HepG2 (cell line): Measurements from ENCODE around the gene THEM4. TPM values are rescaled to one million over a fixed set of nuclear protein-coding genes. Genes with fewer than 3 reads are reported as not detected.

Experiments
- ATAC-seq: fragments of 200-7000 bp; cut with Tn5 transposase; 3 replicates; pipeline ENCODE4 v1.9.1; 2020; ENCODE audit warnings: mild to moderate bottlenecking, moderate library complexity
- BruUV-seq: library from RNA; stranded (reverse); fragments of 400-500 nt; replicated peaks from 2 replicates; lab custom pipeline; 2021; lab: Mats Ljungman, UMichigan
- CTCF ChIA-PET: fragments of 300-600 bp; formaldehyde crosslinking; extraction: SDS; loops from one replicate; lab custom pipeline; 2021; ENCODE audit warnings: low total read pairs, inconsistent platforms, low intra/inter-chr PET ratio; lab: Yijun Ruan, JAX
- POLR2A ChIA-PET: fragments of 350-600 bp; sonication (Branson Sonifier 250); formaldehyde crosslinking; loops from one replicate; lab custom pipeline; 2020; ENCODE audit warnings: antibody characterized with exemption, inconsistent platforms; lab: Yijun Ruan, JAX
- DNase-seq: peaks from one replicate; pipeline ENCODE4 v3.0.0-alpha.2; 2015; ENCODE audit warnings: low spot score
- FAIRE-seq: peaks from 3 replicates; lab custom pipeline; 2011; peaks lifted over from hg19 to GRCh38; lab: Jason Lieb, UNC
- H2AFZ ChIP-seq: one replicate; pipeline ENCODE4 v1.6.1; 2011; ENCODE audit warnings: low read length, inconsistent platforms
- H3K27ac ChIP-seq: fragments of 300-600 bp; 3 replicates; pipeline ENCODE4 v1.8.0; 2011; ENCODE audit warnings: mixed run types, mild to moderate bottlenecking, mixed read lengths, low read length, inconsistent platforms; ENCODE audit not compliant: insufficient read depth; ENCODE audit errors: extremely low read length
- H3K27me3 ChIP-seq, 2 experiments: fragments of 200-600 bp in 1 of 2; 2 replicates in 1 of 2; 3 replicates in 1 of 2; pipeline versions ENCODE4 v1.6.0 to v1.8.0; 2011; ENCODE audit warnings: low read length in 2 of 2, mild to moderate bottlenecking in 2 of 2, moderate library complexity in 2 of 2, inconsistent platforms in 1 of 2; ENCODE audit not compliant: insufficient read depth in 2 of 2, control insufficient read depth in 1 of 2
- H3K36me3 ChIP-seq, 2 experiments: fragments of 200-600 bp in 1 of 2; replicated peaks in 1 of 2; 2 replicates in 1 of 2; 3 replicates in 1 of 2; pipeline versions ENCODE4 v1.5.1 to v1.8.0; 2011; ENCODE audit warnings: low read length in 2 of 2, inconsistent platforms in 1 of 2; ENCODE audit not compliant: insufficient read depth in 2 of 2, control insufficient read depth in 1 of 2
- H3K4me1 ChIP-seq: 2 replicates; pipeline ENCODE4 v1.5.1; 2012; ENCODE audit warnings: low read length, inconsistent platforms; ENCODE audit not compliant: insufficient read depth
- H3K4me2 ChIP-seq: 2 replicates; pipeline ENCODE4 v1.6.0; 2011; ENCODE audit warnings: low read depth, low read length, inconsistent platforms
- H3K4me3 ChIP-seq, 3 experiments: fragments of 200-600 bp in 1 of 3; sonication (generic), shearing (Covaris generic) in 1 of 3; replicated peaks in 1 of 3; 2 replicates each; pipeline ENCODE4 v1.5.1; 2011 to 2016; ENCODE audit warnings: low read length in 3 of 3, inconsistent platforms in 2 of 3, low read depth in 2 of 3, mild to moderate bottlenecking in 2 of 3, control low read depth in 1 of 3, mixed read lengths in 1 of 3; ENCODE audit not compliant: insufficient read depth in 1 of 3
- H3K79me2 ChIP-seq: one replicate; pipeline ENCODE4 v1.6.1; 2011; ENCODE audit warnings: low read length, inconsistent platforms; ENCODE audit not compliant: insufficient read depth
- H3K9ac ChIP-seq: 2 replicates; pipeline ENCODE4 v1.6.0; 2011; ENCODE audit warnings: mild to moderate bottlenecking, low read depth, low read length, inconsistent platforms; ENCODE audit not compliant: insufficient read depth
- H3K9me3 ChIP-seq: 2 replicates; pipeline ENCODE4 v1.5.1; 2012; ENCODE audit warnings: mild to moderate bottlenecking, low read length
- H4K20me1 ChIP-seq: 2 replicates; pipeline ENCODE4 v1.6.0; 2011; ENCODE audit warnings: inconsistent platforms, mild to moderate bottlenecking, low read length, moderate library complexity; ENCODE audit not compliant: insufficient read depth
- CREB1 ChIP-seq, 2 experiments: fragments of 450-650 bp in 1 of 2; IDR thresholded peaks; 2 replicates each; pipeline ENCODE4 v1.6.1; 2016 to 2017; ENCODE audit warnings: control low read depth in 1 of 2, mild to moderate bottlenecking in 1 of 2, missing compliant biosample characterization in 1 of 2, missing genetic modification characterization in 1 of 2
- FOXC1 ChIP-seq: sonication (generic); formaldehyde crosslinking; IDR thresholded peaks from 2 replicates; pipeline ENCODE4 v1.8.0; 2022; ENCODE audit warnings: mild to moderate bottlenecking, missing genetic modification reagents, borderline replicate concordance
- MTA1 ChIP-seq: sonication (generic); formaldehyde crosslinking; IDR thresholded peaks from 2 replicates; pipeline ENCODE4 v1.4.0; 2020; ENCODE audit warnings: missing genetic modification reagents, mild to moderate bottlenecking, borderline replicate concordance
- NFIB ChIP-seq: sonication (generic); formaldehyde crosslinking; IDR thresholded peaks from 2 replicates; pipeline ENCODE4 v1.9.0; 2021; ENCODE audit warnings: missing genetic modification reagents, mild to moderate bottlenecking, borderline replicate concordance
- REST ChIP-seq, 2 experiments: IDR thresholded peaks; 2 replicates each; pipeline ENCODE4 v1.6.1; 2011 to 2012; ENCODE audit warnings: low read length in 2 of 2, borderline replicate concordance in 1 of 2, low read depth in 1 of 2, mild to moderate bottlenecking in 1 of 2, moderate library complexity in 1 of 2
- SAFB2 ChIP-seq: sonication (generic); formaldehyde crosslinking; IDR thresholded peaks from 2 replicates; pipeline ENCODE4 v1.5.1; 2020; ENCODE audit warnings: missing genetic modification reagents, low read depth, mild to moderate bottlenecking, borderline replicate concordance
- SMAD1 ChIP-seq: sonication (generic); formaldehyde crosslinking; IDR thresholded peaks from 2 replicates; pipeline ENCODE4 v1.4.0; 2020; ENCODE audit warnings: missing genetic modification reagents, low read depth, mild to moderate bottlenecking, borderline replicate concordance
- STAG1 ChIP-seq: sonication (generic); formaldehyde crosslinking; IDR thresholded peaks from 2 replicates; pipeline ENCODE4 v1.4.0; 2020; ENCODE audit warnings: missing genetic modification reagents
- STAT5B ChIP-seq: sonication (generic); formaldehyde crosslinking; IDR thresholded peaks from 2 replicates; pipeline ENCODE4 v1.4.0; 2020; ENCODE audit warnings: missing genetic modification reagents
- ZFP37 ChIP-seq: sonication (generic); formaldehyde crosslinking; IDR thresholded peaks from 2 replicates; pipeline ENCODE4 v1.4.0; 2020; ENCODE audit warnings: missing genetic modification reagents, borderline replicate concordance
- ZFP62 ChIP-seq: sonication (generic); formaldehyde crosslinking; IDR thresholded peaks from 2 replicates; pipeline ENCODE4 v1.4.0; 2020; ENCODE audit warnings: missing genetic modification reagents
- ZNF230 ChIP-seq: sonication (generic); formaldehyde crosslinking; IDR thresholded peaks from 2 replicates; pipeline ENCODE4 v1.4.0; 2020; ENCODE audit warnings: mild to moderate bottlenecking, missing genetic modification reagents
- ZNF557 ChIP-seq: sonication (generic); formaldehyde crosslinking; IDR thresholded peaks from 2 replicates; pipeline ENCODE4 v1.4.0; 2020; ENCODE audit warnings: missing genetic modification reagents
- ZNF572 ChIP-seq: sonication (generic); formaldehyde crosslinking; IDR thresholded peaks from 2 replicates; pipeline ENCODE4 v1.5.1; 2020; ENCODE audit warnings: mild to moderate bottlenecking, missing genetic modification reagents
- WGBS: methylation state at CpG from one replicate; pipeline ENCODE4 v1.1.6; 2017; ENCODE audit warnings: low lambda C conversion rate; 5-methylcytosine and 5-hydroxymethylcytosine counted together
- in situ Hi-C: cut with HindIII; loops from 2 replicates; pipeline ENCODE4 v1.10.0; 2017; ENCODE audit warnings: low pct_unique_long_range_greater_than_20kb; ENCODE audit not compliant: extremely low pct_ligation_motif_present
- intact Hi-C: fragments of 100-400 bp; cut with micrococcal nuclease; formaldehyde crosslinking; loops from one replicate; pipeline ENCODE4 v1.10.0; 2022; ENCODE audit not compliant: unreplicated experiment
- polyA plus RNA-seq, 8 experiments: library from polyadenylated mRNA; depleted of rRNA in 3 of 8; stranded (reverse) in 7 of 8; unstranded in 1 of 8; fragments of >200 nt; fragmentation: Illumina TruSeq in 4 of 8; extraction: Trizol in 4 of 8; gene quantifications; 2 replicates each; pipeline versions ENCODE4 v1.2.1 to v1.2.3, GENCODE V29; 2011 to 2016; ENCODE audit warnings: low read depth in 4 of 8, missing spikeins in 1 of 8, mixed read lengths in 1 of 8; ENCODE audit not compliant: insufficient read depth in 1 of 8
- total RNA-seq, 5 experiments: library from RNA; depleted of rRNA; stranded (reverse); fragments of >200 nt; fragmentation: Illumina TruSeq; extraction: Trizol; gene quantifications; 2 replicates each; pipeline ENCODE4 v1.2.3, GENCODE V29; 2016; ENCODE audit warnings: low read depth in 1 of 5
- TF ChIP-seq, protein P1 (sequence below): sonication (generic); formaldehyde crosslinking; IDR thresholded peaks from 2 replicates; pipeline ENCODE4 v1.4.0; 2020; ENCODE audit warnings: missing genetic modification reagents, borderline replicate concordance
- TF ChIP-seq, protein P2 (sequence below): sonication (generic); formaldehyde crosslinking; IDR thresholded peaks from 2 replicates; pipeline ENCODE4 v1.4.0; 2020; ENCODE audit warnings: missing genetic modification reagents

Gene THEM4
- total and polyA plus RNA-seq, 2 of the 13 experiments (the other 11 are each of a cell fraction or from before 2014, with no cell fraction given): 10.9 to 13.9 TPM

DNA sequence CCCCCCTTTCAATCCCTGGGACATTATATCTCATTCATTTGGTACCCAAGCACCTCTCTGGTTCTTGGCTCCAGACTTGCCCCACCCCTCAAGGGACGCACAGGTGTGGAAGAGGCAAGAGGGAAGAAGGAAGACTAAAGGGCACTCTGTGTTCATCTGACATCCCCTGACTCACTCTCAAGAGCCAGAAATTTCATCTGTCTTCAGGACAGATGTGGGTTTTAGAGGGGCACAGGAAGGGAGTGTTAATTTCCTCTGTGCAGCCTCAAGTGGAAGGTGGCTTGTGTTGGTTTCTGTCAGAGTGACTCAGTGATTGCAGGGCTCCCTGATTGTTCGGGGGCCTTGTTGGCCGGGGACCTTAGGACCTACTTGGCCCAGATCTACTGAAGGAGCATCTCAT is 72.1 kb downstream of the THEM4 start:
- peaks cover 83% of the 10 kb centered on the region for H3K4me1 ChIP-seq
- H3K4me2 ChIP-seq: no peak overlapping the region
- TF ChIP-seq, protein P1, sequence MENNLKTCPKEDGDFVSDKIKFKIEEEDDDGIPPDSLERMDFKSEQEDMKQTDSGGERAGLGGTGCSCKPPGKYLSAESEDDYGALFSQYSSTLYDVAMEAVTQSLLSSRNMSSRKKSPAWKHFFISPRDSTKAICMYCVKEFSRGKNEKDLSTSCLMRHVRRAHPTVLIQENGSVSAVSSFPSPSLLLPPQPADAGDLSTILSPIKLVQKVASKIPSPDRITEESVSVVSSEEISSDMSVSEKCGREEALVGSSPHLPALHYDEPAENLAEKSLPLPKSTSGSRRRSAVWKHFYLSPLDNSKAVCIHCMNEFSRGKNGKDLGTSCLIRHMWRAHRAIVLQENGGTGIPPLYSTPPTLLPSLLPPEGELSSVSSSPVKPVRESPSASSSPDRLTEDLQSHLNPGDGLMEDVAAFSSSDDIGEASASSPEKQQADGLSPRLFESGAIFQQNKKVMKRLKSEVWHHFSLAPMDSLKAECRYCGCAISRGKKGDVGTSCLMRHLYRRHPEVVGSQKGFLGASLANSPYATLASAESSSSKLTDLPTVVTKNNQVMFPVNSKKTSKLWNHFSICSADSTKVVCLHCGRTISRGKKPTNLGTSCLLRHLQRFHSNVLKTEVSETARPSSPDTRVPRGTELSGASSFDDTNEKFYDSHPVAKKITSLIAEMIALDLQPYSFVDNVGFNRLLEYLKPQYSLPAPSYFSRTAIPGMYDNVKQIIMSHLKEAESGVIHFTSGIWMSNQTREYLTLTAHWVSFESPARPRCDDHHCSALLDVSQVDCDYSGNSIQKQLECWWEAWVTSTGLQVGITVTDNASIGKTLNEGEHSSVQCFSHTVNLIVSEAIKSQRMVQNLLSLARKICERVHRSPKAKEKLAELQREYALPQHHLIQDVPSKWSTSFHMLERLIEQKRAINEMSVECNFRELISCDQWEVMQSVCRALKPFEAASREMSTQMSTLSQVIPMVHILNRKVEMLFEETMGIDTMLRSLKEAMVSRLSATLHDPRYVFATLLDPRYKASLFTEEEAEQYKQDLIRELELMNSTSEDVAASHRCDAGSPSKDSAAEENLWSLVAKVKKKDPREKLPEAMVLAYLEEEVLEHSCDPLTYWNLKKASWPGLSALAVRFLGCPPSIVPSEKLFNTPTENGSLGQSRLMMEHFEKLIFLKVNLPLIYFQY (CRISPR knock-in tag): no peak
- no peak for TF ChIP-seq STAT5B
- TF ChIP-seq SMAD1 (CRISPR knock-in tag): no peak
- no peak for TF ChIP-seq ZNF572 (CRISPR knock-in tag)
- no peak for TF ChIP-seq ZNF557 (CRISPR knock-in tag)
- no peak for TF ChIP-seq ZNF230 (CRISPR knock-in tag)
- no peak for TF ChIP-seq SAFB2
- no peak for TF ChIP-seq ZFP37 (CRISPR knock-in tag)
- no peak for TF ChIP-seq MTA1 (CRISPR knock-in tag)
- TF ChIP-seq, protein P2, sequence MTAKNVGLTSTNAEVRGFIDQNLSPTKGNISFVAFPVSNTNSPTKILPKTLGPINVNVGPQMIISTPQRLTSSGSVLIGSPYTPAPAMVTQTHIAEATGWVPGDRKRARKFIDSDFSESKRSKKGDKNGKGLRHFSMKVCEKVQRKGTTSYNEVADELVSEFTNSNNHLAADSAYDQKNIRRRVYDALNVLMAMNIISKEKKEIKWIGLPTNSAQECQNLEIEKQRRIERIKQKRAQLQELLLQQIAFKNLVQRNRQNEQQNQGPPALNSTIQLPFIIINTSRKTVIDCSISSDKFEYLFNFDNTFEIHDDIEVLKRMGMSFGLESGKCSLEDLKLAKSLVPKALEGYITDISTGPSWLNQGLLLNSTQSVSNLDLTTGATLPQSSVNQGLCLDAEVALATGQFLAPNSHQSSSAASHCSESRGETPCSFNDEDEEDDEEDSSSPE (CRISPR knock-in tag): no peak
- no peak for TF ChIP-seq STAG1 (CRISPR knock-in tag)
- TF ChIP-seq ZFP62 (CRISPR knock-in tag): no peak
- TF ChIP-seq CREB1 (IDR thresholded peaks at IDR 0.05): no peak
- TF ChIP-seq CREB1 (CRISPR knock-in tag; IDR thresholded peaks at IDR 0.05): no peak
- TF ChIP-seq FOXC1 (CRISPR knock-in tag): no peak
- TF ChIP-seq NFIB (CRISPR knock-in tag): no peak
- no peak for TF ChIP-seq REST (IDR thresholded peaks at IDR 0.05; ENCODE audit: borderline replicate concordance in 1 of 2, low read depth in 1 of 2, low read length in 2 of 2)

More for the DNA sequence above, 72.1 kb downstream of the THEM4 start:
- Histone ChIP-seq H2AFZ (no peak overlapping the region), H3K27me3 (no peaks in the 10 kb centered on the region), H3K79me2 (no peaks in the 10 kb centered on the region), H4K20me1 (no peaks in the 10 kb centered on the region), H3K36me3 (no peaks in the 10 kb centered on the region), H3K9me3 (no peaks in the 10 kb centered on the region), H3K27ac (no peak overlapping the region), H3K9ac (no peak overlapping the region), H3K4me3 (no peak overlapping the region)
- no TSS peak for BruUV-seq
- in situ Hi-C loops (loop anchor here (10.0 kb wide), 2 partner anchors 122 to 242 kb away; partner anchors contain the start of gene CELF3), intact Hi-C loops (loop anchor here (2.0 to 10.0 kb wide), 4 partner anchors 72 to 392 kb away; partner anchors contain the start of genes MRPL9 and TUFT1)
- DNase-seq (no peak), FAIRE-seq (no peak), ATAC-seq (no peak)
- WGBS: 45% methylated on average over 3 of the region's 3 CpGs
- POLR2A ChIA-PET: no interaction called here
- CTCF ChIA-PET: interaction anchor here (2.1 to 2.5 kb wide), 2 partner anchors 144 to 243 kb away, joined by 13 to 14 read pairs; no protein-coding TSS in a partner anchor
